B cell (primary cell): ENCODE results near the gene ARHGEF17. TPM values are rescaled to one million over a fixed set of nuclear protein-coding genes. Genes with fewer than 3 reads are reported as not detected.

ENCODE experiments used
- ATAC-seq: fragments of 200-7000 bp; cut with Tn5 transposase; one replicate; pipeline ENCODE4 v1.10.0; 2021; ENCODE audit warnings: low read depth, mild to moderate bottlenecking, moderate number of reproducible peaks, moderate library complexity
- CTCF ChIA-PET: fragments of 350-600 bp; sonication (Branson Sonifier 250); formaldehyde crosslinking; loops from one replicate; lab custom pipeline; 2021; ENCODE audit warnings: antibody characterized with exemption, inconsistent platforms; lab: Charles Lee
- POLR2A ChIA-PET: fragments of 350-600 bp; sonication (Branson Sonifier 250); formaldehyde crosslinking; loops from one replicate; lab custom pipeline; 2021; ENCODE audit warnings: antibody characterized with exemption; lab: Charles Lee
- DNase-seq: peaks from one replicate; pipeline ENCODE4 v3.0.0; 2013
- H2AFZ ChIP-seq: 2 replicates; pipeline ENCODE4 v1.6.1; 2012; ENCODE audit warnings: mild to moderate bottlenecking, low read depth, low read length; ENCODE audit not compliant: insufficient read depth, poor library complexity, severe bottlenecking
- H3K27ac ChIP-seq, 2 donors: 1 replicate in 1 of 2; 2 replicates in 1 of 2; pipeline ENCODE4 v1.5.1; 2012 to 2013; ENCODE audit warnings: low read length in 2 of 2, mild to moderate bottlenecking in 2 of 2, moderate library complexity in 1 of 2
- H3K27me3 ChIP-seq, 4 experiments: fragments of 200-600 bp in 1 of 4; sonication (generic) in 1 of 4; replicated peaks in 1 of 4; 1 replicate in 2 of 4; 2 replicates in 2 of 4; pipeline versions ENCODE4 v1.6.1 to v1.7.0; 2013 to 2016; ENCODE audit warnings: low read length in 3 of 4, mild to moderate bottlenecking in 2 of 4, mixed read lengths in 1 of 4, moderate library complexity in 1 of 4; ENCODE audit not compliant: insufficient read depth in 4 of 4, control insufficient read depth in 3 of 4; ENCODE audit errors: control extremely low read depth in 1 of 4
- H3K36me3 ChIP-seq, 2 experiments: replicated peaks in 1 of 2; 1 replicate in 1 of 2; 2 replicates in 1 of 2; pipeline versions ENCODE4 v1.6.1 to v1.7.1; 2013; ENCODE audit warnings: low read length in 1 of 2; ENCODE audit not compliant: insufficient read depth in 2 of 2, control insufficient read depth in 1 of 2; ENCODE audit errors: control extremely low read depth in 1 of 2, extremely low read depth in 1 of 2
- H3K4me1 ChIP-seq, 2 donors: fragments of 200-600 bp in 1 of 2; sonication (generic) in 1 of 2; 1 replicate in 1 of 2; 2 replicates in 1 of 2; pipeline versions ENCODE4 v1.5.1 to v1.6.1; 2013 to 2017; ENCODE audit warnings: low read length in 2 of 2; ENCODE audit not compliant: control insufficient read depth in 2 of 2, insufficient read depth in 2 of 2
- H3K4me2 ChIP-seq: replicated peaks from 2 replicates; pipeline ENCODE3; 2012; ENCODE audit warnings: mild to moderate bottlenecking, low read depth, low read length; ENCODE audit not compliant: poor library complexity, severe bottlenecking
- H3K4me3 ChIP-seq, 5 experiments: fragments of 200-600 bp in 1 of 5; sonication (generic) in 1 of 5; 1 replicate in 3 of 5; 2 replicates in 2 of 5; pipeline versions ENCODE4 v1.5.1 to v1.7.0; 2011 to 2016; ENCODE audit warnings: low read length in 4 of 5, mild to moderate bottlenecking in 4 of 5, low read depth in 2 of 5, control low read depth in 1 of 5, moderate library complexity in 1 of 5; ENCODE audit not compliant: insufficient read depth in 1 of 5; ENCODE audit errors: control extremely low read depth in 1 of 5, extremely low read depth in 1 of 5
- H3K79me2 ChIP-seq: fragments of 200-600 bp; sonication (generic); one replicate; pipeline ENCODE4 v1.6.0; 2016; ENCODE audit warnings: low read length; ENCODE audit not compliant: control insufficient read depth, insufficient read depth
- H3K9ac ChIP-seq: fragments of 200-600 bp; sonication (generic); 2 replicates; pipeline ENCODE4 v1.6.1; 2017; ENCODE audit warnings: mild to moderate bottlenecking, low read length, moderate library complexity
- H3K9me3 ChIP-seq, 3 donors: one replicate each; pipeline versions ENCODE4 v1.6.1 to v1.7.1; 2013; ENCODE audit warnings: low read length in 2 of 3; ENCODE audit not compliant: control insufficient read depth in 2 of 3, insufficient read depth in 1 of 3; ENCODE audit errors: control extremely low read depth in 1 of 3
- H4K20me1 ChIP-seq: 2 replicates; pipeline ENCODE4 v1.6.0; 2012; ENCODE audit warnings: mild to moderate bottlenecking, low read length; ENCODE audit not compliant: insufficient read depth, control insufficient read depth, poor library complexity, severe bottlenecking
- H3K27ac Mint-ChIP-seq: one replicate; pipeline ENCODE4 v1.8.0; 2021; ENCODE audit warnings: mixed read lengths
- H3K27me3 Mint-ChIP-seq: one replicate; pipeline ENCODE4 v1.8.0; 2021; ENCODE audit warnings: mixed read lengths
- H3K4me1 Mint-ChIP-seq: one replicate; pipeline ENCODE4 v1.8.0; 2021; ENCODE audit warnings: mixed read lengths
- H3K4me3 Mint-ChIP-seq: one replicate; pipeline ENCODE4 v1.8.0; 2021; ENCODE audit warnings: mixed read lengths
- H3K9me3 Mint-ChIP-seq: one replicate; pipeline ENCODE4 v1.8.0; 2022; ENCODE audit warnings: mixed read lengths; ENCODE audit not compliant: insufficient read depth
- EZH2 ChIP-seq: IDR thresholded peaks from 2 replicates; pipeline ENCODE4 v1.6.1; 2012; ENCODE audit warnings: borderline replicate concordance, low read depth, mild to moderate bottlenecking, moderate library complexity, low read length; ENCODE audit not compliant: insufficient read depth, poor library complexity, severe bottlenecking
- WGBS: methylation state at CpG from one replicate; pipeline ENCODE4 v1.1.5; 2013; ENCODE audit warnings: missing lambda C conversion rate; ENCODE audit not compliant: insufficient coverage; 5-methylcytosine and 5-hydroxymethylcytosine counted together
- intact Hi-C: fragments of 100-400 bp; cut with micrococcal nuclease; formaldehyde crosslinking; loops from one replicate; pipeline ENCODE4 v1.10.0; 2022
- polyA plus RNA-seq: library from polyadenylated mRNA; depleted of rRNA; stranded (reverse); fragments of >200 nt; gene quantifications from 2 replicates; pipeline ENCODE4 v1.2.3, GENCODE V29; 2012
- total RNA-seq, 2 donors: library from RNA; stranded (reverse); fragments of 120-200 nt in 1 of 2; gene quantifications; 1 replicate in 1 of 2; 2 replicates in 1 of 2; pipeline versions ENCODE4 v1.2.3 to v1.2.4, GENCODE V29; 2013 to 2022
- TF ChIP-seq, protein P1 (sequence below): fragments of 200-600 bp; IDR thresholded peaks from one replicate; pipeline ENCODE4 v1.8.0; 2022; ENCODE audit warnings: antibody characterized with exemption, mild to moderate bottlenecking

ARHGEF17 gene
- total and polyA plus RNA-seq, 2 donors (not counting 1 experiment from before 2014, with no cell fraction given) = 0.05 TPM; not detected in 1

DNA sequence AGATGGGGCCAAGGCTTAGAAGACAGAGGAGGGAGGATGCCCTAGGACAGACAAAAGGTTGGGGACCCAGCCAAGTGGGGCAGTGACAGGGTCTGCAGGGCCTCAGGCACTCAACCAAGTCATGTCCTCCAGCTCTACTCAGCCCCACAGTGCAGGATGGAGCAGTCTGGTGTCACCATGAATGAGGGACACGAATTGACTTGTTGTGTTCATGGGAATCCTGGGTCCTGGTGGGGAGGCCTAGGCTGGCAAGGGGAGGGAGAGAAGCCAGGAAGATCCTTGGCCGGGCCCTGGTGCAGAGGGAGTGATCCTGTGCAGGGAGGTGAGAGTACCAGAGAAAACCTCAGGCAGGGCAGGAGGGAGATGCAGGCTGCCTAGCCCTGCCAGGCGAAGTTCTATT is 24.0 kb upstream of the ARHGEF17 start:
- Histone ChIP-seq H3K79me2 (no peaks in the 10 kb centered on the region), H3K4me2 (no peak overlapping the region), H2AFZ (no peak overlapping the region), H3K9ac (no peak overlapping the region), H3K4me3 (no peak overlapping the region), H3K27me3 (no peaks in the 10 kb centered on the region), H3K4me1 (peaks cover 14 to 17% of the 10 kb centered on the region in 2 donors), H3K9me3 (no peaks in the 10 kb centered on the region), H3K36me3 (no peaks in the 10 kb centered on the region), H3K27ac (no peak overlapping the region), H4K20me1 (no peaks in the 10 kb centered on the region)
- intact Hi-C loops = no loop called here
- Mint-ChIP-seq H3K27ac (no peak overlapping the region), H3K4me3 (no peak overlapping the region), H3K27me3 (no peaks in the 10 kb centered on the region), H3K9me3 (no peaks in the 10 kb centered on the region), H3K4me1 (peaks cover 25% of the 10 kb centered on the region)
- POLR2A ChIA-PET = no interaction called here
- CTCF ChIA-PET = interaction anchor here (0.7 to 1.5 kb wide), 3 partner anchors 9 to 51 kb away, joined by 3 read pairs; no protein-coding TSS in a partner anchor
- DNase-seq (no peak), ATAC-seq (no peak)
- TF ChIP-seq, protein P1, sequence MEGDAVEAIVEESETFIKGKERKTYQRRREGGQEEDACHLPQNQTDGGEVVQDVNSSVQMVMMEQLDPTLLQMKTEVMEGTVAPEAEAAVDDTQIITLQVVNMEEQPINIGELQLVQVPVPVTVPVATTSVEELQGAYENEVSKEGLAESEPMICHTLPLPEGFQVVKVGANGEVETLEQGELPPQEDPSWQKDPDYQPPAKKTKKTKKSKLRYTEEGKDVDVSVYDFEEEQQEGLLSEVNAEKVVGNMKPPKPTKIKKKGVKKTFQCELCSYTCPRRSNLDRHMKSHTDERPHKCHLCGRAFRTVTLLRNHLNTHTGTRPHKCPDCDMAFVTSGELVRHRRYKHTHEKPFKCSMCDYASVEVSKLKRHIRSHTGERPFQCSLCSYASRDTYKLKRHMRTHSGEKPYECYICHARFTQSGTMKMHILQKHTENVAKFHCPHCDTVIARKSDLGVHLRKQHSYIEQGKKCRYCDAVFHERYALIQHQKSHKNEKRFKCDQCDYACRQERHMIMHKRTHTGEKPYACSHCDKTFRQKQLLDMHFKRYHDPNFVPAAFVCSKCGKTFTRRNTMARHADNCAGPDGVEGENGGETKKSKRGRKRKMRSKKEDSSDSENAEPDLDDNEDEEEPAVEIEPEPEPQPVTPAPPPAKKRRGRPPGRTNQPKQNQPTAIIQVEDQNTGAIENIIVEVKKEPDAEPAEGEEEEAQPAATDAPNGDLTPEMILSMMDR = no peak
- no peak for TF ChIP-seq EZH2
- WGBS = 86% methylated on average over 3 of the region's 3 CpGs

DNA sequence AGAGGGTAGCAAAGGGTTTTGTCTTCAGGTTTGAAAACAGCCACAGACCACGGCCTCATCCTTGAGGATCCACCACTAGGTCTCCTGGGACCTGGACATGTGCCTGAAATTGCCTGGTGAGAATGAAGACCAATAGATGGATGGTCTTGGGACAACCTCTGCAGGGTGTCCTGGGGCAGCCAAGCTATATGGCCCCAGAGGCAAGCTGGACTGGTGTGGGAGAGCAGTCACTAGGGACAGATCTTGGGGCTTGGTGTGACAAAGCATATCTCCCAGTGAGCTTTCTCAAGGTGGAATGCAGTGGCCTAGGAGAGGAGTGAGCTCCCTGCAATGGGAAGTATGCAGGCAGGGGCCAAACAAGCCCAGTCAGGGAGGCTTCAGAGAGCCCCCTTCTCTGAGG is 22.4 kb upstream of the ARHGEF17 start:
- DNase-seq (no peak), ATAC-seq (no peak)
- no peaks in the 10 kb centered on the region for H3K36me3 ChIP-seq
- WGBS = 100% methylated on average over 1 of the region's 1 CpG
- intact Hi-C loops = loop anchor here (5.0 kb wide), 1 partner anchor 97 kb away; no protein-coding TSS in a partner anchor
- no peak overlapping the region for H3K4me3 ChIP-seq
- no peaks in the 10 kb centered on the region for H3K27me3 ChIP-seq
- no peak overlapping the region for H3K9ac ChIP-seq
- no peak overlapping the region for H2AFZ ChIP-seq
- H3K27ac ChIP-seq = no peak overlapping the region
- H3K4me1 Mint-ChIP-seq = peaks cover 34% of the 10 kb centered on the region
- ChIA-PET POLR2A (no interaction called here), CTCF (interaction anchor here (0.5 kb wide), 1 partner anchor 240 kb away, joined by 4 read pairs; no protein-coding TSS in a partner anchor)
- H3K9me3 Mint-ChIP-seq = no peaks in the 10 kb centered on the region
- no peak overlapping the region for H3K4me2 ChIP-seq
- no peak overlapping the region for H3K27ac Mint-ChIP-seq
- H3K9me3 ChIP-seq = no peaks in the 10 kb centered on the region
- peaks cover 23 to 32% of the 10 kb centered on the region in 2 donors for H3K4me1 ChIP-seq
- TF ChIP-seq, protein P1 = no peak
- TF ChIP-seq EZH2 = no peak
- H3K4me3 Mint-ChIP-seq = no peak overlapping the region
- no peaks in the 10 kb centered on the region for H4K20me1 ChIP-seq
- no peaks in the 10 kb centered on the region for H3K79me2 ChIP-seq
- H3K27me3 Mint-ChIP-seq = no peaks in the 10 kb centered on the region
